GM13977 (cell line): ENCODE data around the gene CCDC192.

Experiments used
- DNase-seq: peaks from one replicate; pipeline ENCODE4 v3.0.0; 2012; ENCODE audit warnings: low spot score
- CTCF ChIP-seq: IDR thresholded peaks from 2 replicates; pipeline ENCODE4 v1.5.1; 2012; ENCODE audit warnings: mild to moderate bottlenecking, control low read depth; ENCODE audit not compliant: insufficient read depth; ENCODE audit errors: extremely low read depth, missing control alignments
- in situ Hi-C: fragments of 300-500 bp; cut with MboI; formaldehyde crosslinking; loops from one replicate; pipeline ENCODE4 v1.12.0; 2022; ENCODE audit warnings: low sequenced_read_pairs, low pct_unique_long_range_greater_than_20kb, mixed read lengths, inconsistent platforms; ENCODE audit not compliant: unreplicated experiment

Gene CCDC192

GRCh38 chr5:127940854-127941253 lies 237.7 kb downstream of the CCDC192 start:
- in situ Hi-C loops: no loop called here
- no peak for DNase-seq
- TF ChIP-seq CTCF: no peak

- DNase-seq: no peak
- in situ Hi-C loops: no loop called here
- no peak for TF ChIP-seq CTCF
Measured at GRCh38 chr5:127941646-127942045, 238.5 kb downstream of the CCDC192 start.

- DNase-seq: no peak
- in situ Hi-C loops: no loop called here
- TF ChIP-seq CTCF: no peak
Measured at GRCh38 chr5:127942246-127943060, 239.3 kb downstream of the CCDC192 start.

GRCh38 chr5:127943061-127943371 lies 239.8 kb downstream of the CCDC192 start:
- peak; percentile 16 for DNase-seq
- no peak for TF ChIP-seq CTCF
- in situ Hi-C loops: no loop called here

- no peak for DNase-seq
- in situ Hi-C loops: no loop called here
- no peak for TF ChIP-seq CTCF
Measured at GRCh38 chr5:127944125-127944524, 240.9 kb downstream of the CCDC192 start.

GRCh38 chr5:127947941-127948340 lies 244.8 kb downstream of the CCDC192 start:
- TF ChIP-seq CTCF: no peak
- in situ Hi-C loops: no loop called here
- DNase-seq: no peak
